HFFc6 (cell line): Measurements from ENCODE around the gene ZNF555. TPM values are rescaled to one million over a fixed set of nuclear protein-coding genes. Genes with fewer than 3 reads are reported as not detected.

ENCODE experiments used
- DNase-seq: peaks from one replicate; pipeline ENCODE4 v3.0.0-alpha.2; 2018
- H3K27ac Mint-ChIP-seq: 2 replicates; pipeline ENCODE4 v1.8.0; 2020; ENCODE audit warnings: mild to moderate bottlenecking, mixed read lengths
- H3K27me3 Mint-ChIP-seq: 2 replicates; pipeline ENCODE4 v1.8.0; 2021; ENCODE audit warnings: mild to moderate bottlenecking, moderate library complexity, mixed read lengths; ENCODE audit not compliant: insufficient read depth
- H3K36me3 Mint-ChIP-seq: 2 replicates; pipeline ENCODE4 v1.8.0; 2021; ENCODE audit warnings: low read depth, mixed read lengths
- H3K4me1 Mint-ChIP-seq: 2 replicates; pipeline ENCODE4 v1.8.0; 2020; ENCODE audit warnings: low read depth, mixed read lengths
- H3K4me3 Mint-ChIP-seq: 2 replicates; pipeline ENCODE4 v1.8.0; 2020; ENCODE audit warnings: mild to moderate bottlenecking, moderate library complexity, mixed read lengths
- H3K9me3 Mint-ChIP-seq: 2 replicates; pipeline ENCODE4 v1.8.0; 2020; ENCODE audit warnings: mild to moderate bottlenecking, mixed read lengths
- total RNA-seq, 6 experiments: library from RNA; stranded (reverse); fragmentation: NEBNext Ultra II Directional; extraction: Animal tissue kit (Norgen Biotek cat#: 25700); gene quantifications; 2 replicates in 1 of 6; 3 replicates in 5 of 6; pipeline ENCODE4 v1.2.3, GENCODE V29; 2021
- TF ChIP-seq, protein P1 (sequence below): fragments of 200-600 bp; sonication (generic); IDR thresholded peaks from 2 replicates; pipeline ENCODE4 v1.5.0; 2021; ENCODE audit warnings: antibody characterized with exemption, mild to moderate bottlenecking

The ZNF555 gene
- total RNA-seq, 6 experiments from 2014 or later = 3.7 to 5.6 (median 3.8) TPM

GRCh38 chr19:2805261-2805900 is 35.9 kb upstream of the ZNF555 start:
- Mint-ChIP-seq H3K27ac (no peak overlapping the region), H3K36me3 (peaks cover 39% of the 10 kb centered on the region), H3K4me1 (no peaks in the 10 kb centered on the region), H3K27me3 (peaks cover 2% of the 10 kb centered on the region), H3K4me3 (no peak overlapping the region), H3K9me3 (no peaks in the 10 kb centered on the region)
- DNase-seq = no peak
- TF ChIP-seq, protein P1, sequence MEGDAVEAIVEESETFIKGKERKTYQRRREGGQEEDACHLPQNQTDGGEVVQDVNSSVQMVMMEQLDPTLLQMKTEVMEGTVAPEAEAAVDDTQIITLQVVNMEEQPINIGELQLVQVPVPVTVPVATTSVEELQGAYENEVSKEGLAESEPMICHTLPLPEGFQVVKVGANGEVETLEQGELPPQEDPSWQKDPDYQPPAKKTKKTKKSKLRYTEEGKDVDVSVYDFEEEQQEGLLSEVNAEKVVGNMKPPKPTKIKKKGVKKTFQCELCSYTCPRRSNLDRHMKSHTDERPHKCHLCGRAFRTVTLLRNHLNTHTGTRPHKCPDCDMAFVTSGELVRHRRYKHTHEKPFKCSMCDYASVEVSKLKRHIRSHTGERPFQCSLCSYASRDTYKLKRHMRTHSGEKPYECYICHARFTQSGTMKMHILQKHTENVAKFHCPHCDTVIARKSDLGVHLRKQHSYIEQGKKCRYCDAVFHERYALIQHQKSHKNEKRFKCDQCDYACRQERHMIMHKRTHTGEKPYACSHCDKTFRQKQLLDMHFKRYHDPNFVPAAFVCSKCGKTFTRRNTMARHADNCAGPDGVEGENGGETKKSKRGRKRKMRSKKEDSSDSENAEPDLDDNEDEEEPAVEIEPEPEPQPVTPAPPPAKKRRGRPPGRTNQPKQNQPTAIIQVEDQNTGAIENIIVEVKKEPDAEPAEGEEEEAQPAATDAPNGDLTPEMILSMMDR = no peak

DNA sequence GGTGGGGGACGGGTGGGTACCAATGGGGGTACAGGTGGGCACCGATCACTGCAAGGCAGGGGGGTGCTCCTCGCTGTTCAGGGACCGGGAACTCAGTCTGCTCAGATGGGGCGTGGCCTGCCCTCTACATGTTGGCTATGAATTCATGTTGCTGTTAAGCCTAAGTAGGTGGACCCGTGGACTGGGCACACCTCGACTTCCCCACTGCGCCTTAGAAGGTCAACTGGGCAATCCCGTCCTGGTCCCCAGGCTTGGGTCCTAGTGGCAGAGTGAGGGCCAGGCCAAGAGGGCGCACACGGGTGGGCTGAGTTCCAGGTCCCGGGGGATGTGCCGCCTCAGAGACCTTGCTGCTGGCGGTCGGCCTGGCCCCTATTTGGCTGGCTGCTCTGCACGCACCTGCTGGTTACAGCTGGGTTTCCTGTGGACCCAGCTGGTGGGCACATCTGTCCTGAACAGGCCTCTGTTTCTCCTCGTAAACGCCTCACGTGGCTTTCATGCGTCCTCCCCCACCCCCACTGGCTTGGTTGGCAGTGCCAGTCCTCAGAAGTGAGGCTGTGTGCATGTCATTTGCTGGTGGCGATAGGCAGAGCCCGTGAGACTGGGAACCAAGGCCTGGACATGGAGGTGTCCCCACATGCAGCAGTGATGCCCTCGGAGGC is 35.2 kb upstream of the ZNF555 start:
- no peaks in the 10 kb centered on the region for H3K4me1 Mint-ChIP-seq
- TF ChIP-seq, protein P1 = no peak
- H3K27ac Mint-ChIP-seq = no peak overlapping the region
- no peaks in the 10 kb centered on the region for H3K9me3 Mint-ChIP-seq
- H3K36me3 Mint-ChIP-seq = peaks cover 34% of the 10 kb centered on the region
- no peak overlapping the region for H3K4me3 Mint-ChIP-seq
- no peak for DNase-seq
- no peaks in the 10 kb centered on the region; the same call in 1 of the 2 replicates for H3K27me3 Mint-ChIP-seq

DNA sequence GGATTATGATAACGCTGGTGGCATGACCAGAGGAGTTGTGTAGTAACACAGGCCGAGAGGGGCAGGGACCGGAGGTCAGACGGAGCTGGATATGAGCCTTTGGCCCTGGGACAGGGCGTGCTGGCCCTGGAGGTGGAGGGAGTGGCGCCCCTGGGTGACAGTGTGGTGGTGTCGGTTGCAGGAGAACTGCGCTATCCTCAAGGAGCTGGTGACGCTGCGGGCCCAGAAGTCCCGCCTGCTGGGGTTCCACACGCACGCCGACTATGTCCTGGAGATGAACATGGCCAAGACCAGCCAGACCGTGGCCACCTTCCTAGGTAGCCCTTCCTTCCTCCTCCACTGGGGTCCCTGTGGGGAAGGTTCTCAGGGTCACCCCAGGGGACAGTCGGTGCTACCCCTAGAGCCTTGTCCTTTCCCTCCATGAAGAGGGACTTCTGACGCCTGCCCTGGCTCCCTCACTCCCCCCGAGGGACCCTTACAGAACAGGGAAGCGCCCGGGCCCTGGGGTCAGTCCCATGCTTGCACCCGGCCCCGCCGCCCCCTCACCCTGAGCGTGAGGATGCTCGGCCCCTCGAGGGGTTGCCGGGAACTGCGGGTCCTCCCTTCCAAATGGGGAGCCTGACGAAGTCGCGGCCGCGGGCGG is 34.4 kb upstream of the ZNF555 start:
- TF ChIP-seq, protein P1 = no peak
- Mint-ChIP-seq H3K27me3 (no peaks in the 10 kb centered on the region; the same call in 1 of the 2 replicates), H3K4me3 (no peak overlapping the region), H3K27ac (no peak overlapping the region), H3K36me3 (peaks cover 30% of the 10 kb centered on the region), H3K9me3 (no peaks in the 10 kb centered on the region), H3K4me1 (no peaks in the 10 kb centered on the region)
- no peak for DNase-seq

DNA sequence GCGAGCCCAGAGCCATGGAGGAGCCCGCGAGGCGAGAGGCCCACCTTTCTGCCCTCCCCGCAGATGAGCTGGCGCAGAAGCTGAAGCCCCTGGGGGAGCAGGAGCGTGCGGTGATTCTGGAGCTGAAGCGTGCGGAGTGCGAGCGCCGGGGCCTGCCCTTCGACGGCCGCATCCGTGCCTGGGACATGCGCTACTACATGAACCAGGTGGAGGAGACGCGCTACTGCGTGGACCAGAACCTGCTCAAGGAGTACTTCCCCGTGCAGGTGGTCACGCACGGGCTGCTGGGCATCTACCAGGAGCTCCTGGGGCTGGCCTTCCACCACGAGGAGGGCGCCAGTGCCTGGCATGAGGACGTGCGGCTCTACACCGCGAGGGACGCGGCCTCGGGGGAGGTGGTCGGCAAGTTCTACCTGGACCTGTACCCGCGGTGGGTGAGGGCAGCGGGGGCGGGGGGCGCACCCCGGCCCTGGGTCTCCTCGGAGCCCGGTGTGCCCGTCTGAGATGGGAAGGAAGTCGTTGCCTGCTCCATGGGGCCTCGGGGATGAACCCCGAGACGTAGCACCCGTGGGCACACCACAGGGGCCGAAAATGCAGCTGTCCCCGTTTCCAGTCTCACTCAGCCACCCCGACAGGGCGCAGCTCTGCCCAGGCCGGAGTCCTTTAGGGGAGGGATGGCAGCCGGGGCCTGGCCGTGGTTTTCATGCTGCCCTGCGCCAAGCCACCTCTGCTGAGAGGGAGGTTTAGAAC is 33.7 kb upstream of the ZNF555 start:
- no peaks in the 10 kb centered on the region for H3K9me3 Mint-ChIP-seq
- TF ChIP-seq, protein P1 = no peak
- H3K27ac Mint-ChIP-seq = no peak overlapping the region
- no peaks in the 10 kb centered on the region; the same call in 1 of the 2 replicates for H3K27me3 Mint-ChIP-seq
- H3K4me3 Mint-ChIP-seq = no peak overlapping the region
- peaks cover 26% of the 10 kb centered on the region for H3K36me3 Mint-ChIP-seq
- no peaks in the 10 kb centered on the region for H3K4me1 Mint-ChIP-seq
- DNase-seq = no peak

DNA sequence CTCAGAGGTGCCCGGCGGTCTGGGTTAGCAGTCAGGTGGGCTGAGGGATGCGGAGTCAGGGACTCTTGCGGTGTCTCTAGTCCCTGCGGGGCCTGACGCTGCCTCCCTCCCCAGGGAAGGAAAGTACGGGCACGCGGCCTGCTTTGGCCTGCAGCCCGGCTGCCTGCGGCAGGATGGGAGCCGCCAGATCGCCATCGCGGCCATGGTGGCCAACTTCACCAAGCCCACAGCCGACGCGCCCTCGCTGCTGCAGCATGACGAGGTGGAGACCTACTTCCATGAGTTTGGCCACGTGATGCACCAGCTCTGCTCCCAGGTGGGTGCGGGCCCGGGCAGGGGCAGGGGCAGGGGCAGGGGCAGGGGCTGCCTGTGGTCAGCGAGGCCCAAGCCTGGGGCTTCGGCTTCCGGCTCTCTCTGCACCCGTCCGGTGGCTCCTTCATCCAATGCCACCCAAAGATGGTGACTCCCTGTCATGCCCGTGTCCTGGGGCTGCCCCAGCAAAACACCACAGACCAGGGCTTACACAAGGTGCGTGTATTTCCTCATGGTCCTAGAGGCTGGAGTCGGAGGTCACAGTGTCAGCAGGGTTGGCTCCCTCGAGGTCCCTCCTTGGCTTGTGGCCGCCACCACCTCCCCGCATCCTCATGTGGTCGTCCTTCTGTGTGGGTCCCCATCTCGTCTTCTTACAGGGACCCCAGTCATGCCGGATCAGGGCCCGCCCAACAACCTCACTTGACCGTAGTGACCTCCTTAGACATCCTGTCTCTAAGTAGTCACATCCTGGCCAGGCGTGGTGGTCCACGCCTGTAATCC is 32.9 kb upstream of the ZNF555 start:
- TF ChIP-seq, protein P1 = no peak

More for the DNA sequence above, 32.9 kb upstream of the ZNF555 start:
- Mint-ChIP-seq H3K9me3 (no peaks in the 10 kb centered on the region), H3K36me3 (peaks cover 18% of the 10 kb centered on the region), H3K27ac (no peak overlapping the region), H3K4me1 (no peaks in the 10 kb centered on the region), H3K4me3 (no peak overlapping the region), H3K27me3 (no peaks in the 10 kb centered on the region)
- DNase-seq = no peak
